ENCODE data around the gene SEMA5A.

GRCh38 chr5:9282211-9282610 is 263.7 kb downstream of the SEMA5A start:
- no peak for TF ChIP-seq TCF12 (IDR thresholded peaks at IDR 0.05; ENCODE audit: low read depth, low read length)
- no peak for TF ChIP-seq EZH2 (IDR thresholded peaks at IDR 0.05; ENCODE audit: low read depth, low read length, severe bottlenecking)
- TF ChIP-seq CTCF (IDR thresholded peaks at IDR 0.05; ENCODE audit: control extremely low read depth in 1 of 3, insufficient read depth in 1 of 3, low read depth in 1 of 3, low read length in 3 of 3) = no peak
- TF ChIP-seq EP300 (IDR thresholded peaks at IDR 0.05; ENCODE audit: borderline replicate concordance in 1 of 2, low read depth in 2 of 2, low read length in 2 of 2) = no peak
- TF ChIP-seq KDM4A (IDR thresholded peaks at IDR 0.05; ENCODE audit: low read depth, low read length, severe bottlenecking) = no peak
- TF ChIP-seq POU5F1 (IDR thresholded peaks at IDR 0.05; ENCODE audit: low read depth, low read length) = no peak
- TF ChIP-seq, protein P1, sequence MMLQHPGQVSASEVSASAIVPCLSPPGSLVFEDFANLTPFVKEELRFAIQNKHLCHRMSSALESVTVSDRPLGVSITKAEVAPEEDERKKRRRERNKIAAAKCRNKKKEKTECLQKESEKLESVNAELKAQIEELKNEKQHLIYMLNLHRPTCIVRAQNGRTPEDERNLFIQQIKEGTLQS (IDR thresholded peaks at IDR 0.05; ENCODE audit: insufficient read depth, low read depth, low read length) = no peak

All from H1 (cell line).